ENCODE results near the gene GNL2. TPM values are rescaled to one million over a fixed set of nuclear protein-coding genes. Genes with fewer than 3 reads are reported as not detected.
A peak's percentile ranks its signal among the peaks of the same experiment; 100 is the strongest.
"Not testable (repeated sequence)": the region's sequence is repeated elsewhere in the genome, so short reads cannot be mapped to it uniquely, and the experiment has no call there.

The GNL2 gene
- total RNA-seq, 1 donor from 2014 or later: 52.3 TPM

GRCh38 chr1:37537378-37537777, 58.4 kb downstream of the GNL2 start:
- Mint-ChIP-seq H3K36me3 (ENCODE audit: unreplicated experiment) (peaks cover 37% of the 10 kb centered on the region), H3K4me3 (ENCODE audit: unreplicated experiment) (no peak overlapping the region), H3K4me1 (ENCODE audit: unreplicated experiment) (peaks cover 8% of the 10 kb centered on the region), H3K27ac (ENCODE audit: unreplicated experiment) (no peak overlapping the region), H3K9me3 (ENCODE audit: unreplicated experiment) (no peaks in the 10 kb centered on the region), H3K27me3 (ENCODE audit: unreplicated experiment) (no peaks in the 10 kb centered on the region)
- no peak for TF ChIP-seq CTCF (IDR thresholded peaks at IDR 0.05)
- DNase-seq (ENCODE audit: extremely low spot score, unreplicated experiment): no peak

GRCh38 chr1:37533317-37534093, 62.2 kb downstream of the GNL2 start:
- Mint-ChIP-seq H3K9me3 (ENCODE audit: unreplicated experiment) (no peaks in the 10 kb centered on the region), H3K27me3 (ENCODE audit: unreplicated experiment) (peaks cover 2% of the 10 kb centered on the region), H3K36me3 (ENCODE audit: unreplicated experiment) (peaks cover 23% of the 10 kb centered on the region), H3K4me1 (ENCODE audit: unreplicated experiment) (peaks cover 8% of the 10 kb centered on the region), H3K27ac (ENCODE audit: unreplicated experiment) (no peak overlapping the region), H3K4me3 (ENCODE audit: unreplicated experiment) (no peak overlapping the region)
- no peak for TF ChIP-seq CTCF (IDR thresholded peaks at IDR 0.05)
- peak; percentile 8 for DNase-seq (ENCODE audit: extremely low spot score, unreplicated experiment)

GRCh38 chr1:37532418-37533156, 63.1 kb downstream of the GNL2 start:
- not testable (repeated sequence) for H3K27ac Mint-ChIP-seq (ENCODE audit: unreplicated experiment); H3K4me1 Mint-ChIP-seq (ENCODE audit: unreplicated experiment); H3K27me3 Mint-ChIP-seq (ENCODE audit: unreplicated experiment); H3K4me3 Mint-ChIP-seq (ENCODE audit: unreplicated experiment); DNase-seq (ENCODE audit: extremely low spot score, unreplicated experiment); H3K9me3 Mint-ChIP-seq (ENCODE audit: unreplicated experiment)
- H3K36me3 Mint-ChIP-seq (ENCODE audit: unreplicated experiment): peaks cover 16% of the 10 kb centered on the region

GRCh38 chr1:37529888-37530287, 65.8 kb downstream of the GNL2 start:
- H3K4me3 Mint-ChIP-seq (ENCODE audit: unreplicated experiment); H3K27me3 Mint-ChIP-seq (ENCODE audit: unreplicated experiment); H3K4me1 Mint-ChIP-seq (ENCODE audit: unreplicated experiment); H3K27ac Mint-ChIP-seq (ENCODE audit: unreplicated experiment); H3K36me3 Mint-ChIP-seq (ENCODE audit: unreplicated experiment); DNase-seq (ENCODE audit: extremely low spot score, unreplicated experiment); H3K9me3 Mint-ChIP-seq (ENCODE audit: unreplicated experiment): not testable (repeated sequence)

GRCh38 chr1:37519613-37520012, 76.1 kb downstream of the GNL2 start:
- no peaks in the 10 kb centered on the region for H3K9me3 Mint-ChIP-seq (ENCODE audit: unreplicated experiment)
- H3K4me3 Mint-ChIP-seq (ENCODE audit: unreplicated experiment): no peak overlapping the region
- no peak for DNase-seq (ENCODE audit: extremely low spot score, unreplicated experiment)
- no peaks in the 10 kb centered on the region for H3K36me3 Mint-ChIP-seq (ENCODE audit: unreplicated experiment)
- TF ChIP-seq CTCF (IDR thresholded peaks at IDR 0.05): no peak
- no peaks in the 10 kb centered on the region for H3K27me3 Mint-ChIP-seq (ENCODE audit: unreplicated experiment)
- H3K27ac Mint-ChIP-seq (ENCODE audit: unreplicated experiment): no peak overlapping the region
- peaks cover 11% of the 10 kb centered on the region for H3K4me1 Mint-ChIP-seq (ENCODE audit: unreplicated experiment)

GRCh38 chr1:37518929-37519328, 76.8 kb downstream of the GNL2 start:
- not testable (repeated sequence) for H3K36me3 Mint-ChIP-seq (ENCODE audit: unreplicated experiment); H3K27me3 Mint-ChIP-seq (ENCODE audit: unreplicated experiment); H3K9me3 Mint-ChIP-seq (ENCODE audit: unreplicated experiment); H3K4me3 Mint-ChIP-seq (ENCODE audit: unreplicated experiment); DNase-seq (ENCODE audit: extremely low spot score, unreplicated experiment); H3K27ac Mint-ChIP-seq (ENCODE audit: unreplicated experiment)
- peaks cover 11% of the 10 kb centered on the region for H3K4me1 Mint-ChIP-seq (ENCODE audit: unreplicated experiment)

- peaks cover 16% of the 10 kb centered on the region for H3K4me1 Mint-ChIP-seq (ENCODE audit: unreplicated experiment)
- DNase-seq (ENCODE audit: extremely low spot score, unreplicated experiment); H3K4me3 Mint-ChIP-seq (ENCODE audit: unreplicated experiment); H3K27ac Mint-ChIP-seq (ENCODE audit: unreplicated experiment); H3K9me3 Mint-ChIP-seq (ENCODE audit: unreplicated experiment); H3K36me3 Mint-ChIP-seq (ENCODE audit: unreplicated experiment); H3K27me3 Mint-ChIP-seq (ENCODE audit: unreplicated experiment): not testable (repeated sequence)
Observed at GRCh38 chr1:37518241-37518640, 77.5 kb downstream of the GNL2 start.

Measured in osteocyte (in vitro differentiated cells).